A549 treated with AZD9567 at 1 μM for 4 hours (cell line): Measurements from ENCODE around the gene DLG1. TPM values are rescaled to one million over a fixed set of nuclear protein-coding genes. Genes with fewer than 3 reads are reported as not detected.

Source experiments
- total RNA-seq: library from RNA; stranded (reverse); fragments of 200-300 nt; extraction: Qiagen RNA extraction; gene quantifications from 5 replicates; pipeline ENCODE4 v1.2.3, GENCODE V29; 2022; ENCODE audit not compliant: insufficient read depth

DLG1 gene
- total RNA-seq, result 11.9 to 18.4 TPM (median 15.6 TPM) in 5 replicates

GRCh38 chr3:197298341-197298944 is at the start of gene DLG1:
TSS of gene DLG1 (minus strand) at chr3:197298612. CDS start at chr3:197297204, 1,408 bp downstream.

DNA sequence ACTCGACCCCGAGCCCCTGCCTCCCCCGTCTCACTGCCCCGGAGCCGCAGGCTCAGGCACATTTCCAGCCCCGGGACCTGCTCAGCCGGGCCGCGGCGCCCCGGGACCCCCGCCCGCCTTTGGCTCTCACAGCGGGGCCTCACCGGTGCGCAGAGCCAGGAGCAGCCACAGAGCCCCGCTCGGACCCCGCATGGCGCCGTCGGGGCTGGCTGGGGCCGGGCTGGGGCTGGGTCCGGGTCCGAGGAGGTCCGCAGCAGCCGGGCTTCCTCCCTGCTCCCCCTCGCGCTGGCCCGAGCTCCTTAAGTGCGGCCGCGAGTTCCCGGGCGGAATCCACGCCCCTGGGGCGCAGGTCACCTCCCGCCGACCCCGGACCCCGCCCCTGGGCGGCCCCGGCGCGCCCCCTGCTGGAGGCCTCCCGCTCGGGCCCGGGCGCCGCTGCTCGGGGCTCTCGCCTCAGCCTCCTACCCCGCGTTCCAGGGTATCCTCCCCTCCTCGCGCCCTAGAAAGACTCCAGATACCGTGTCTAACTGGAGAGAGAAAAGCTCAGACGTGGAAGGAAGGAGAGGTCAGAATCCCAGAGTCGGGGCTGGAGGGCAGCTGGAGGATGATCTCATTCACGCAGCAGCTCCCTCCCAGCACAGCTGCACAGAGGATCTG is 268.8 kb downstream of the DLG1 start, which contains the start of gene MELTF:
Gene MELTF, minus strand, starts transcription at position 307 of the 657 bp plus-strand sequence. Its CDS starts 115 bp downstream, at position 192.

